NB4 (cell line): ENCODE measurements around the gene NPHP4.

Source experiments
- DNase-seq: peaks from one replicate; pipeline ENCODE4 v3.0.0; 2010; ENCODE audit warnings: low read depth
- H3K4me3 ChIP-seq: one replicate; pipeline ENCODE4 v1.5.1; 2011; ENCODE audit warnings: mild to moderate bottlenecking, low read depth, low read length, moderate library complexity
- MYC ChIP-seq: IDR thresholded peaks from 2 replicates; pipeline ENCODE4 v1.6.1; 2011; ENCODE audit warnings: low read depth, low read length
- POLR2A ChIP-seq: IDR thresholded peaks from 2 replicates; pipeline ENCODE4 v1.6.1; 2011; ENCODE audit warnings: mild to moderate bottlenecking; ENCODE audit not compliant: insufficient read length; ENCODE audit errors: extremely low read depth
- TF ChIP-seq, protein P1 (sequence below): IDR thresholded peaks from one replicate; pipeline ENCODE4 v1.5.1; 2012; ENCODE audit warnings: low read depth, low read length
- TF ChIP-seq, protein P2 (sequence below): IDR thresholded peaks from 2 replicates; pipeline ENCODE4 v1.6.1; 2011; ENCODE audit warnings: low read depth, low read length

NPHP4 gene

GRCh38 chr1:5840551-5841001 lies 151.6 kb downstream of the NPHP4 start:
- TF ChIP-seq POLR2A: no peak
- DNase-seq: no peak
- no peak overlapping the region for H3K4me3 ChIP-seq

GRCh38 chr1:5839881-5840550 lies 152.2 kb downstream of the NPHP4 start:
- DNase-seq: no peak
- TF ChIP-seq, protein P1, sequence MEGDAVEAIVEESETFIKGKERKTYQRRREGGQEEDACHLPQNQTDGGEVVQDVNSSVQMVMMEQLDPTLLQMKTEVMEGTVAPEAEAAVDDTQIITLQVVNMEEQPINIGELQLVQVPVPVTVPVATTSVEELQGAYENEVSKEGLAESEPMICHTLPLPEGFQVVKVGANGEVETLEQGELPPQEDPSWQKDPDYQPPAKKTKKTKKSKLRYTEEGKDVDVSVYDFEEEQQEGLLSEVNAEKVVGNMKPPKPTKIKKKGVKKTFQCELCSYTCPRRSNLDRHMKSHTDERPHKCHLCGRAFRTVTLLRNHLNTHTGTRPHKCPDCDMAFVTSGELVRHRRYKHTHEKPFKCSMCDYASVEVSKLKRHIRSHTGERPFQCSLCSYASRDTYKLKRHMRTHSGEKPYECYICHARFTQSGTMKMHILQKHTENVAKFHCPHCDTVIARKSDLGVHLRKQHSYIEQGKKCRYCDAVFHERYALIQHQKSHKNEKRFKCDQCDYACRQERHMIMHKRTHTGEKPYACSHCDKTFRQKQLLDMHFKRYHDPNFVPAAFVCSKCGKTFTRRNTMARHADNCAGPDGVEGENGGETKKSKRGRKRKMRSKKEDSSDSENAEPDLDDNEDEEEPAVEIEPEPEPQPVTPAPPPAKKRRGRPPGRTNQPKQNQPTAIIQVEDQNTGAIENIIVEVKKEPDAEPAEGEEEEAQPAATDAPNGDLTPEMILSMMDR: no peak
- TF ChIP-seq MYC (no peak), POLR2A (no peak)
- TF ChIP-seq, protein P2, sequence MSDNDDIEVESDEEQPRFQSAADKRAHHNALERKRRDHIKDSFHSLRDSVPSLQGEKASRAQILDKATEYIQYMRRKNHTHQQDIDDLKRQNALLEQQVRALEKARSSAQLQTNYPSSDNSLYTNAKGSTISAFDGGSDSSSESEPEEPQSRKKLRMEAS: no peak
- H3K4me3 ChIP-seq: no peak overlapping the region

GRCh38 chr1:5839161-5839880 lies 152.9 kb downstream of the NPHP4 start:
- TF ChIP-seq, protein P1: no peak
- TF ChIP-seq POLR2A (no peak), MYC (no peak)
- TF ChIP-seq, protein P2: no peak
- no peak for DNase-seq
- no peak overlapping the region for H3K4me3 ChIP-seq

- DNase-seq: no peak
- TF ChIP-seq, protein P1: no peak
- no peak for TF ChIP-seq MYC
- TF ChIP-seq, protein P2: no peak
- no peak for TF ChIP-seq POLR2A
- no peak overlapping the region for H3K4me3 ChIP-seq
Observed at GRCh38 chr1:5837976-5838653, 154.1 kb downstream of the NPHP4 start.

DNA sequence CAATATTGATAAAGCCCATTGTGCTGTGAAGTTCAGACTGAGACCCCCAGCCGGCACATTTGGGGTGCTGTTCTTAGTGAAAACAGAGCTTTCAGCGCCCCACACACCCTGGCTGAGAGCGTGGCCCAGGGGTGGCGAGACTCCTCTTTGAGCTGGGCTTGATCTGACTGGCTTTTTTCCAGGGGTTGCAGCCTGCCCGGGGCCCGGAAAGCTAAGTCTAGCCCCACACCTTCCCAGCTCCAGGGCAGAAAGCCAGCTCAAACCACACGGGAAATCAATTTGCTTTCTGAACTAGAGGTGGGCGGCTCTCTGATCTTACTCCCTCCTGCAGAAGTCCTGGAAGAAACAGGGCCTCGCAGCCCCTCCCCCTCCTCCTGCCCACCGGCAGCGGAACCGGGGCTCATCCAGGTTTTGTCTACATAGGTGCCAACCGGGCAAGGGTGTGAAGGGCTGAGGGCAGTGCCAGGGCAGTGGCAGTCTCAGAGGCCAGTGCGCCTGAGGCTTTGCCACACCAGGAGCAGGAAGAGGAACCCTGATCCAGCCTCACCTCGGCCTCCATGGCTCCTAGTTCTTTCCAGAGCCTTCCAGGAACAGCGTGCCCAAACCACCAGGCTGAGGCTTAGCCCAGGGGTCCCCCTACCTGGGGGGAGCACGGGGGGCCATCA lies 155.3 kb downstream of the NPHP4 start:
- no peak overlapping the region for H3K4me3 ChIP-seq
- no peak for DNase-seq
- TF ChIP-seq, protein P2: no peak
- no peak for TF ChIP-seq MYC
- TF ChIP-seq, protein P1: no peak
- TF ChIP-seq POLR2A: no peak
